Thyroid gland (tissue), 4 donors: Measurements from ENCODE around the gene CDC42BPA. TPM values are rescaled to one million over a fixed set of nuclear protein-coding genes. Genes with fewer than 3 reads are reported as not detected.

ENCODE experiments used
- DNase-seq, 2 donors: peaks; one replicate each; pipeline ENCODE4 v3.0.0-alpha.2; 2019
- H3K27ac ChIP-seq, 3 donors: fragments of 200-600 bp; sonication (generic); 1 replicate in 2 of 3; 2 replicates in 1 of 3; pipeline ENCODE4 v1.5.1; 2016 to 2019; ENCODE audit warnings: mild to moderate bottlenecking in 1 of 3, moderate library complexity in 1 of 3
- H3K27me3 ChIP-seq: fragments of 200-600 bp; sonication (generic); one replicate; pipeline ENCODE4 v1.5.1; 2019
- H3K36me3 ChIP-seq, 2 donors: fragments of 200-600 bp; sonication (generic); one replicate each; pipeline ENCODE4 v1.5.1; 2016 to 2019
- H3K4me1 ChIP-seq, 2 donors: fragments of 200-600 bp; sonication (generic); one replicate each; pipeline ENCODE4 v1.5.1; 2017 to 2019
- H3K4me3 ChIP-seq, 3 donors: fragments of 200-600 bp; sonication (generic); replicated peaks in 1 of 3; 1 replicate in 2 of 3; 2 replicates in 1 of 3; pipeline ENCODE4 v1.5.1; 2016; ENCODE audit warnings: mild to moderate bottlenecking in 1 of 3
- H3K9me3 ChIP-seq: fragments of 200-600 bp; sonication (generic); one replicate; pipeline ENCODE4 v1.5.1; 2017
- POLR2A ChIP-seq, 2 donors: fragments of 450-650 bp; IDR thresholded peaks; one replicate each; pipeline ENCODE4 v1.6.1; 2017; ENCODE audit warnings: antibody characterized with exemption in 2 of 2, mild to moderate bottlenecking in 2 of 2, moderate library complexity in 1 of 2
- WGBS, 2 donors: methylation state at CpG; one replicate each; pipeline ENCODE4 v1.1.5; 2017; 5-methylcytosine and 5-hydroxymethylcytosine counted together
- intact Hi-C: fragments of 100-400 bp; cut with DNase I; formaldehyde crosslinking; loops from one replicate; pipeline ENCODE4 v1.15.1; 2023
- total RNA-seq, 4 donors: library from RNA; depleted of rRNA; stranded (reverse); fragments of >200 nt; gene quantifications; one replicate each; pipeline ENCODE4 v1.2.3, GENCODE V29; 2016
- TF ChIP-seq, protein P1 (sequence below), 6 experiments: fragments of 200-600 bp in 3 of 6; fragments of 450-650 bp in 3 of 6; sonication (generic) in 3 of 6; IDR thresholded peaks; one replicate each; pipeline ENCODE4 v1.5.1; 2016 to 2019; ENCODE audit warnings: antibody characterized with exemption in 6 of 6, mild to moderate bottlenecking in 2 of 6, inconsistent platforms in 1 of 6, moderate library complexity in 1 of 6

The CDC42BPA gene
- total RNA-seq, 4 donors from 2014 or later, result 25.0 to 50.0 (median 30.5) TPM

- H3K9me3 ChIP-seq, result no peaks in the 10 kb centered on the region
- no peak overlapping the region for H3K27ac ChIP-seq
- no peaks in the 10 kb centered on the region for H3K27me3 ChIP-seq
- no peak overlapping the region for H3K4me3 ChIP-seq
- H3K36me3 ChIP-seq, result no peaks in the 10 kb centered on the region
- WGBS, 2 donors, result 98% methylated on average over 1 of the region's 1 CpG
- no peak for DNase-seq
- peaks cover 0 to 11% of the 10 kb centered on the region in 2 donors for H3K4me1 ChIP-seq
- TF ChIP-seq, protein P1, sequence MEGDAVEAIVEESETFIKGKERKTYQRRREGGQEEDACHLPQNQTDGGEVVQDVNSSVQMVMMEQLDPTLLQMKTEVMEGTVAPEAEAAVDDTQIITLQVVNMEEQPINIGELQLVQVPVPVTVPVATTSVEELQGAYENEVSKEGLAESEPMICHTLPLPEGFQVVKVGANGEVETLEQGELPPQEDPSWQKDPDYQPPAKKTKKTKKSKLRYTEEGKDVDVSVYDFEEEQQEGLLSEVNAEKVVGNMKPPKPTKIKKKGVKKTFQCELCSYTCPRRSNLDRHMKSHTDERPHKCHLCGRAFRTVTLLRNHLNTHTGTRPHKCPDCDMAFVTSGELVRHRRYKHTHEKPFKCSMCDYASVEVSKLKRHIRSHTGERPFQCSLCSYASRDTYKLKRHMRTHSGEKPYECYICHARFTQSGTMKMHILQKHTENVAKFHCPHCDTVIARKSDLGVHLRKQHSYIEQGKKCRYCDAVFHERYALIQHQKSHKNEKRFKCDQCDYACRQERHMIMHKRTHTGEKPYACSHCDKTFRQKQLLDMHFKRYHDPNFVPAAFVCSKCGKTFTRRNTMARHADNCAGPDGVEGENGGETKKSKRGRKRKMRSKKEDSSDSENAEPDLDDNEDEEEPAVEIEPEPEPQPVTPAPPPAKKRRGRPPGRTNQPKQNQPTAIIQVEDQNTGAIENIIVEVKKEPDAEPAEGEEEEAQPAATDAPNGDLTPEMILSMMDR (IDR thresholded peaks at IDR 0.05), result no peak
- TF ChIP-seq POLR2A (IDR thresholded peaks at IDR 0.05), result no peak
- intact Hi-C loops, result no loop called here
These were observed 95.0 kb downstream of the CDC42BPA start for GRCh38 chr1:227223171-227223806.

DNA sequence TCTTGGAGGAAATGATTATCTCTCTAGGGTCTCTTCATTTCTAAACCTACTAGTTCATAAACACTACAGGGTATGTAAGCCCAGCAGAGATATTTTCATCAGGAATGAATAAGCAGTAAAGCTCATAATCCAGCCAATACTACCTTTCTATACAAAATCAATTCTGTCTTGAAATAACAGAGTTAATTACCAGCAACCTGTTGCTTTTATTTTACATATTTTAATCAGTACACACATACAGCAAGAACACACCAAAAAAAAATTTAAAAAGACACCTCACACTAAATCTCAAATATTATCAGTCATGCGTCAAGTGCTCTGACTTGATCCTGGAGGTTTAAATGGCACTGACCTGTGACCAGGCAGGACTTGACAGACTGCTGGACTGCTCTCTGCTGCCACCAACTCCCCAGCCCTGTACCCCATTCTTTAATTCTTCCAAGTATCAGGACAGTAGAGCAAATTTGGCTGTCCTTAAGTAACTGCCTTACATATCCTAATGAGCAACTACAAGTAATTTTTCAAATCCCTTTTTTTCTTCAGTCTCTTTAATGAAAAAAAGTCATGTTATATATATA lies 98.5 kb downstream of the CDC42BPA start:
- Histone ChIP-seq H3K9me3 (no peaks in the 10 kb centered on the region), H3K36me3 (no peaks in the 10 kb centered on the region), H3K4me3 (no peak overlapping the region), H3K27me3 (no peaks in the 10 kb centered on the region), H3K27ac (no peak overlapping the region), H3K4me1 (no peaks in the 10 kb centered on the region)
- intact Hi-C loops, result no loop called here
- 86 to 100% methylated on average over 1 of the region's 1 CpG for WGBS, 2 donors
- no peak for TF ChIP-seq POLR2A (IDR thresholded peaks at IDR 0.05)
- TF ChIP-seq, protein P1 (IDR thresholded peaks at IDR 0.05), result no peak
- DNase-seq, result peak in 1 of 2 donors; percentile 2

DNA sequence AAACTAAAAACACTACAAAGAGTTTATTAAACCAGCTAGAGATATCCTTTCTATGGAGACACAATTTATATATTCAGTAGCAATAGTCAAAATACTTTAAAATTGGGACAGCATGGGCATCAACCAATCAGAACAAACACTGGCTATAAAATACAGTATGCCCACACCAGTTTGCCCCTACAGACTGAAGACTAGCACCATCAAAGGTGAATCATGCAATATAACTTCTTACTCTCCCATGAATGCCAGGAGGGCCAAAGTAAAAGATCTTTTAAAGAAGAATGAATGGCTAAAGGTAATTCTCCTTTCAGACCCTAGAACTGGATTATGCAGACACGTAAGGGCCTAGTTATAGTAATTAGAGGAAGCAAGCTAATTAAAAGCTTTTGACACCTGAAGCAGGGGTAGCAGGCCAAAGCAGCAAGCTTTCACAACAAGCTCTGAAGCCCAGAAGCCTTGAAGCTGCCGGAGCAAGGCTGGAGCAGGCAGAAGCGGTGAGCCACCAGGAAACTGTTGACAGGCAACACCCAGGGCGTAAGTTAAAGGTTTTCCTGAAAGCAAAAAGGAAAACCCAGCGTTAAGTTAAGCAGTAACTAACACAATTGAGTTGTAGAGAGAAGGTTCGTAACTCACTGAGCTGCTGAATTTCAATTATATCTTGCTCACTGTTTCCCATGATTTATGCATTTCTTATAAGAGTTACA lies 99.3 kb downstream of the CDC42BPA start:
- Histone ChIP-seq H3K4me3 (no peak overlapping the region), H3K36me3 (no peaks in the 10 kb centered on the region), H3K4me1 (no peaks in the 10 kb centered on the region), H3K9me3 (no peaks in the 10 kb centered on the region), H3K27ac (no peak overlapping the region), H3K27me3 (no peaks in the 10 kb centered on the region)
- WGBS, 2 donors, result 78 to 83% methylated on average over 6 of the region's 6 CpGs
- DNase-seq, result no peak
- TF ChIP-seq POLR2A (IDR thresholded peaks at IDR 0.05), result no peak
- intact Hi-C loops, result no loop called here

DNA sequence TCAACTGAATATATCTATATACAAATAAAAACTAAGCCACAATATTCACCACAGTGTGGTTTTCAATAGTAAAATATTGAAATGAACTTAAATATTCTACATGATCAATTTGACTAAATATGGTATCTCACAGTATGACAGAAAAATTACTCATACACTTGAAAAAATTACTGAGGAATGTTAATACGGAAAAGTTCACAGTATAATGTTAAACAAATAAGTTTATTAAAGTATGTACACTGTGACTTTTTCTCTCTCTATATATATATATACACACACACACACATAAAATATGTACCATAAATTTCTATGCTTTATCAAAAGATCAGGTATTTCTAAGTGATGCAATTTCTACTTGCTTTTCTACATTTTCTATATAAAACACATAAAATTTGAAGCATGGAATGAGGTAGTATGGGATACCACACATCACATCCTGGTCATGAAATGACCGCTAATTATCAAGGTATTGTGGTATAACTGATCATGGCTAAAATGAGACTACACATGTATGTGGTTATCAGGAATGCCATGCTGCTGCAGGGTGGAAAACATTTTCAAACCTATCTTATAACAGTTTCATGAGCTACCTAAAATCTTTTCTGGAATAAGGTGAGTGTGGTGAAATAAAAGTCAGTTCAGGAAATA lies 102.3 kb downstream of the CDC42BPA start:
- Histone ChIP-seq H3K9me3 (no peaks in the 10 kb centered on the region), H3K4me3 (no peak overlapping the region), H3K27ac (no peak overlapping the region), H3K4me1 (no peaks in the 10 kb centered on the region), H3K27me3 (no peaks in the 10 kb centered on the region), H3K36me3 (no peaks in the 10 kb centered on the region)
- intact Hi-C loops, result no loop called here
- no peak for DNase-seq
- whole genome bisulfite sequencing, 2 donors, result 95 to 100% methylated on average over 2 of the region's 2 CpGs
- TF ChIP-seq, protein P1 (IDR thresholded peaks at IDR 0.05), result no peak
- TF ChIP-seq POLR2A (IDR thresholded peaks at IDR 0.05), result no peak

DNA sequence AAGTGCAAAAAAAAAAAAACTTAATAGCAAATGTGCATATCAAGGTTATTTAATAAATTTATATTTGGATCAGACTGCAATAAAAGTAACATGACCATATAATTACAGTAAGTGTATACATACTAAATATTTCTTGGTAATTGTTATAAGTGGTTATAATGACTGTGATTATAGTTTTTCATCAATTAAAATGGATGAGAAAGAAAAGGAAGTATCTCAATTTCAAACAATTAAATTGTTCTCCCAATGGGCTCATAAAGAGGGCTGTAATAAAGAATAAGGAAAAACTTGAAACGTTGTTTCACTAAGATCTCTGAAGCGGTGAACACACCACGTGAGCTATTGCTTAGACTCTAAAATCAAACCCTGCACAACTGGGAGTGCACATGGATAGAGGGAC lies 104.1 kb downstream of the CDC42BPA start:
- no peak overlapping the region for H3K4me3 ChIP-seq
- no peak for DNase-seq
- H3K4me1 ChIP-seq, result no peaks in the 10 kb centered on the region
- H3K27ac ChIP-seq, result no peak overlapping the region
- TF ChIP-seq, protein P1 (IDR thresholded peaks at IDR 0.05), result no peak
- TF ChIP-seq POLR2A (IDR thresholded peaks at IDR 0.05), result no peak
- no peaks in the 10 kb centered on the region for H3K27me3 ChIP-seq
- H3K9me3 ChIP-seq, result no peaks in the 10 kb centered on the region
- intact Hi-C loops, result no loop called here
- 78 to 85% methylated on average over 3 of the region's 3 CpGs for WGBS, 2 donors
- no peaks in the 10 kb centered on the region for H3K36me3 ChIP-seq
